Central memory CD4-positive, alpha-beta T cell (primary cell): ENCODE data around the gene HHEX.
"Not testable (repeated sequence)": the region's sequence is repeated elsewhere in the genome, so short reads cannot be mapped to it uniquely, and the experiment has no call there.

ENCODE experiments used
- DNase-seq: peaks from one replicate; pipeline ENCODE4 v3.0.0; 2022

The HHEX gene

GRCh38 chr10:92737484-92737883, 47.7 kb downstream of the HHEX start:
- DNase-seq, result no peak

DNA sequence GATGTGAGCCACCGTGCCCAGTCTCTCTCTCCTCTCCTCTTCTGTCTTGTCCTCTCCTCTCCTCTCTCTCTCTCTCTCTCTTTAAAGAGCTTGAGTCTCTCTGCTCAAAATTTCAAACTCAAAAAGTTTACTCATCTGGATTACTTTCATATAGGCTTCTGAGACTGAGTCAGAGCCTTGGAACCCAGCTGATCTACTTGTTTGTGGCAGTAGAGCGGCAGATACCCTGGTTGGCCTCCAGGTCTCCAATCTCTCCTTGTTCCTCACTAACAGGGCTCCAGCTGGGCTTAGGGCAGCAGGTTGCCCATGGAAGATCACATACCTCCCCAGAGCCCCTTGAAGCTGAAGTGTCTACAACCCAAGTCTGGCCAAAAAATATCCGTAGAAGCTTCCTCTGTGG, 51.0 kb downstream of the HHEX start:
- no peak for DNase-seq

GRCh38 chr10:92741741-92742140, 52.0 kb downstream of the HHEX start:
- not testable (repeated sequence) for DNase-seq

DNA sequence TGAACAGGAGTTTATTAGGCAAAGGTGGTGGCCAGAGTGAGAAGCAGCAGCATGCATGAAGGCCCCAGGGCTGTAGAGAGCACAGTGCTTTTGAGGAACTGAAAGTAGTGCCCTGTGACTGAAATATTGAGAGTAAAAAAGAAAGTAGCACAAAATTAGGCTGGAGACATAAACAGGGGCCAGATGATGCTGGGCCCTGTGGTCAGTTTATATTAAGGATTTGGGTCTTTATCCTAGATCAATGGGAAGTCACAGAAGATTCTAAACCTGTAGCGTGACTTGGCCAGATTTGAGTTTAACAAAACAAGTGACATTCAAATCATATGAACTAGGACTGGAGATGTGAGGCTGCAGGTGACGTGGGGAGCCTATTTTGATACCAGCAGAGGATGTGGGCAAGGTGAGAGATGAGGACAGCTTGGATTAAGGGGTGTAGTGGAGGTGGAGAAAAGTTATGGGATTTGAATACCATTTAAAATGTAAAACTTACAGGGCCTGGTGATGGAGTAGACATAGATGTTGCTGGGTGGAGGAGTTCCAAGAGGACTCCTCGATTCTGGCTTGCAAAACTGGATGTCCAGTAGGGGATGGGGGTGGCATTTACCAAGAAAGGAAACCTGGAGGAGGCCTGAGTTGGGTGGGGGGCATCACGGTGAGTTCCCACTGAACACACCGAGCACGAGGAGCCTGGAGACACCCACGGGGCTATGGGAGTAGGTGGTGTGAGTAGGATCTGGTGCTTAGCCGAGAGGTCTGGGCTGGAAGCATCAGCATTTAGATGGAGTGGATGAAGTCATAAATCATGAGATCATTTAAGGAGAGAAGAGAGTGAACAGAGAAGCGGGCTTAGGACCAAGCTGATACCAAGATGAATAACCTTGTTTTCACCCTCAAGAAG, 52.8 kb downstream of the HHEX start:
- DNase-seq, result no peak
